NCI-H510A (cell line): Measurements from ENCODE around the gene LRCH1.

ENCODE experiments used
- DNase-seq: peaks from one replicate; lab custom pipeline; 2025; lab: John Stamatoyannopoulos, UW

Gene LRCH1

DNA sequence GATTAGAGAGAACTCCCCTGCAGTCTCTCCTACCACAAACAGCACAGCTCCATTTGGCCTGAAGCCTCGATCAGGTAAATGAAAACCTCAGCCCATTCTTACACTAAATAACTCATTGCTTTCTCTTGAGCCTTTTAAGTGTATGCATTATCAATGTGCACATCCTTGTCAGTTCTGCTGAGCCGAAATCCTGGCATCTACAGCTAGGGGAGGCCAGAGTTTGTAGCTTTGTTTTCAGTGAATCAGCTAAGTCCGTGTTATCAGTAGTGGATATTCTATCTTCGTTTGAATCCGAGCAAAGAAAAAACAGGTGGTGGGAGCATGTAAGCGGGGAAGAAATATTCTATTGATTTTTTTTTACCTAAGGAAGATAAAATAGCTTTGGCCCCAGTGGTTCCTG lies 159.6 kb downstream of the LRCH1 start:
- no peak for DNase-seq

DNA sequence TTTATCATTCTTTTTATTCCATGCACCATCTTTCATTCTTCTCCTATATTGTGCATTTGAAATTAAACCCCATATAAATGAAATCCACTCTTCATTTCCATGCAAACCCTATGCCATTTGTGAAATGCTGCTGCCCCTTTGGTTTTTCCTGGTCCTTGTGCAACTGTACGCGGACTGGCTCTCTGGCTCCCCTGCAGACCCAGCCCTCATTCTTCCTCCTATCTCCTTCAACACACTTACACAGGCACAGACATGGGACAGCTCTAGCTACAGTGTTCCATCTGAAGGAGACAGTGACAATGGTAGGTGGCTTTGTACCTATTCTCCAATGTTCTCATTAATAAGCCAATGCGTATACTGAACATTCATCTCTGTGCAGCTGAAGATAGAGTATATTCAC lies 162.4 kb downstream of the LRCH1 start:
- no peak for DNase-seq

DNA sequence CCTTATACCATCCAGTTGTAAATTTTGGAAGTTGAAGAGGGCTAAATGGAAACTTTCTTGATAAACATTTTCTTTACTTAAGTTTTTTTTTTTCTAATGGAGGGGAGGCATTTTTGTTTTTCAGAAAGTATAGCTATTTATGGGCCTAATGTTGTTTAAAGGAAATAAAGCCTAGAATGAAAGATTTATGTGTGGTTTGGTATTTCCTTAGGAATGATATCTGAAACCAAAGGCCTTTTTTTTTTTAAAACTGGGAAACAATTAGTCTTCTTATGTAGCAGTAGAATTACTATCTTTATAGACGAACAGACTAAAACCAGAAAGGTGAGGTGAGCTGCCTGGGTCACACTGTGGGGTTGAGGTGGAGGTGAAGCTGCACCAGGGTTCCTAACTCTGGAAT lies 163.9 kb downstream of the LRCH1 start:
- DNase-seq, result no peak

DNA sequence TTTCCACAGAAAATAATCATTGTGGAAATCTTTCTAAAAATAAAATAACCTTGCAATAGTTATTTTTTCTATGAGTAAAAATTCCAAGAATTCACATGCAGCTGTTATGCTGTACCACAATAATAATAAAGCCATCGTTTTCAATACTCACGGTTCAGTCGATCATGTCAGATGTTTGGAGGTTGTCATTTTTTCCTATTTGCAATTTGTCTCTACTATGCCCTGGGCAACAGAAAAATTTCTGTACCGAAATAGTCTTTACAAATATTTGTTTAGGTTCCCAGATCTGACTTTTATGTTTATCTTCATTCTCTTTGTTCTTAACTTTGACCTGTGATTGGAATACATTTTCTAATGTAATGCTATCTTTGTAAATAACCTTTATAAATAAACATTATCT lies 164.3 kb downstream of the LRCH1 start:
- no peak for DNase-seq

DNA sequence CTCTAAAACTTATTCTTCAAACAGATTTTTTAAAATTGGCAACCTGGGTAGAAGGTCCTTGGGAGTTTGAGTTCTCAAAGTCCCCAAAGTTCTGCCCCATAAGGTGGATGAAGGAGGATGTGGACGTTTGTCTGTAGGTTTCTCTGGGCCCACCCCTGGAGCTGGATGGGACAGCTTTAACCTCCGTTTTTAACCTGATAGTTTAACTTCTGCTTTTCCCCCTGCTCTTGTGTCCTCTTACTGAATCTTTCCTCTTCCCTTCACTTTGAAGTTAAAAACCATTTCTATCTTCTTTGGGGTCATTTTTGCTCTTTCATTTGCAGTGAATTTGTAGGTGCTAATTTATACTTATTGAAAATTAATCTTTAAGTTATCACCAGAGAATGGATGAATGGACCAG lies 164.9 kb downstream of the LRCH1 start:
- DNase-seq, result no peak

DNA sequence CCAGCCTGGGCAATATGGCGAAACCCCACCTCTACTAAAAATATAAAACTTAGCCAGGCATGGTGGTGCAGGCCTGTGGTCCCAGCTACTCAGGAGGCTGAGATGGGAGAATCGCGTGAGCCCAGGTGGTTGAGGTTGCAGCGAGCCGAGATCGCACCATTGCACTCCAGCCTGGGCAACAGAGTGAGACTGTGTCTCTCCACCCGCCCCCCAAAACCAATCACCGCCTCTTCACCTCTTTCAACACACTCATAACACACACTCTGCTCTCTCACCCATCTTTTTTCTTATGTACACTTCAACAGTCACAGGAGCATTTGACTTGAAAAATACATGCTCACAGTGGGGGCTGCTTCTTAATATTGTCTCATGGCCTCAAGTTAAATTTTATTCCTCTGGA lies 167.2 kb downstream of the LRCH1 start:
- no peak for DNase-seq

DNA sequence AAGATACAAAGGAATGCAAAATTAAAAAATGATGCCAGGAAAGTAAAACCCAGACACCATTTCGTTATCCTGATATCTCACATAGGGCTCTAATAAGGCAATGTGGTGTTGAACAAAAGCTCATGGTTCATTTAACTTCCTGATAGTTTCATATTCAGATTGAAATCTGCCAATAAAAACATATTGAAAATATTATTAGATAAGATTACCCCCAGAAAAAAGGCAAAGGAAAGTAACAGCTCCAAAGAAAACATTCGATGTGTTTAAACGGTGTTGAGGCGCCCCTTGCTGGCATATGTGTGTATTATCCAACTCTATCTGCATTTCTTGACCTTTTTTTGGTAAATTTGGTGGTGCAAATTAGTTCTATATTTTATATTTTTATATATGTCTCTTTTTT lies 168.1 kb downstream of the LRCH1 start:
- no peak for DNase-seq

DNA sequence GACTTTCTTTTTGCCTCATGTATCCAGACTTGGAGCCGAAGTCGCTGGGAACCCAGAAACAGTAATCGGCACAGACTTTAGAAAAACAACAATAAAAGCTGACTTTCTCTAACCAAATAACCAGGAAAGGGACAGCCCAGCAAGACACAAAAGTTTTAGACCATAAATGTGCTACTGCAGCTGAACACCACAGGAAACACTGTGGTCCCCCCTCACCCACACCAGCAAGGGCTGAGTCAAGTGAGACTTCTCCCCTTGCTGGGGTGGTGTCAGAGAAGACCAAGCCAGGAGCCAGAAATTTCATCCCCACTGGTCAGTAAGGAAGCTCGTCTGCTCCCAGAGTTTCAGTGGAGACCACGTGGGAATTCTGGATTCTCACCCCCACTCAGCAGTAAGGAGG lies 173.4 kb downstream of the LRCH1 start:
- no peak for DNase-seq

DNA sequence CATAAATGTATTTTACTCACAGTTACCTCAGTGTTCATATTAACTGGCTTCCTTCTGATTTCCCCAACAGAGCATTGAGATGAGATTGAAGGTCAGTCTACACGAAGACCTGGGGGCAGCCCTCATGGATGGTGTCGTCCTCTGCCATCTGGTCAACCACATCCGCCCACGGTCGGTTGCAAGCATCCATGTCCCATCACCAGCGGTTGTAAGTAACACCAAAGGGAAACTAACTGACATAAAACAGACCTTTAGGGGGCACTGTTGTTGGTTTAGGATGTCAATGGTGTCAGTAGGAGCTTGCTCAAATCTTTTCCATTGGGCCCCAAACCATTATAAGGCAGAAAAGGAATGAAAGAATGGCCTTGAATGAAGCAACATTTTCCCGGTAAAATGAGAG lies 175.8 kb downstream of the LRCH1 start:
- no peak for DNase-seq

DNA sequence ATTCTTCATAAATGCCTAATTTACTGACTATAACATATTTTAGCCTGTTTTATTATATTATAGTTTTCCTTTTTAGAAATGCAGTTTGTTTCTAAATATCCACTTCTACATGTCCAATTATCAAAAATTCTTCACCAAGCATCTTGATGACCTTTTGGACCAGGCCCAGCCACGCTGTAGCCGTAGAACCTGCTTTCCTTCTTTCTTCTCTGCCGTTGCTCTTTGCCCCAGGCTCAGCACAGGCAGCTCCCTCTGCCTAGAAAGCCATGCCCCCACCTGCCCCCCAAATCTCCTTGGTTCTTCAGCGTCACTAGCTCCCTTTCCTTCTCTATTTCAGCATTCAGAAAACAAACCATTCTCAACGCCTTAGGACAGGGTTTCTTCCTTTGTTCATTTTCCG lies 178.6 kb downstream of the LRCH1 start:
- no peak for DNase-seq

DNA sequence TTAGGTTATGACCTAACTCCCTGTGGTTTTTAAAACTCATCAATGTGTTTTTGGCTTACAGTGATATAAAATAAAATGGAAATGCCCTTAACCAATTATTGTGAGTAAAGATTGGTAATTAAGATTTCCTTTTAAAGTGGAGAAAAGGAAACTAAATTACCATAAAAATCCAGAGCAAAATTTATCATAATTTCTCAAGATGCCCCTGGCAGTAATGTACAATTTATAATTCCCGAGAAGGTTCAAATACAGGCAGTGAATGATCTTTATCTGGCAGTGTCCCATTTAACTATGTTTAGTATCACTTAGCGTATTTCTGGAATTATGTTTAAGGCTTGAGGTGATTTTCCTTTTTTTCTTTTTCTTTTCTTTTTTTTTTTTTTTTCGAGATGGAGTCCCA lies 182.5 kb downstream of the LRCH1 start:
- no peak for DNase-seq

DNA sequence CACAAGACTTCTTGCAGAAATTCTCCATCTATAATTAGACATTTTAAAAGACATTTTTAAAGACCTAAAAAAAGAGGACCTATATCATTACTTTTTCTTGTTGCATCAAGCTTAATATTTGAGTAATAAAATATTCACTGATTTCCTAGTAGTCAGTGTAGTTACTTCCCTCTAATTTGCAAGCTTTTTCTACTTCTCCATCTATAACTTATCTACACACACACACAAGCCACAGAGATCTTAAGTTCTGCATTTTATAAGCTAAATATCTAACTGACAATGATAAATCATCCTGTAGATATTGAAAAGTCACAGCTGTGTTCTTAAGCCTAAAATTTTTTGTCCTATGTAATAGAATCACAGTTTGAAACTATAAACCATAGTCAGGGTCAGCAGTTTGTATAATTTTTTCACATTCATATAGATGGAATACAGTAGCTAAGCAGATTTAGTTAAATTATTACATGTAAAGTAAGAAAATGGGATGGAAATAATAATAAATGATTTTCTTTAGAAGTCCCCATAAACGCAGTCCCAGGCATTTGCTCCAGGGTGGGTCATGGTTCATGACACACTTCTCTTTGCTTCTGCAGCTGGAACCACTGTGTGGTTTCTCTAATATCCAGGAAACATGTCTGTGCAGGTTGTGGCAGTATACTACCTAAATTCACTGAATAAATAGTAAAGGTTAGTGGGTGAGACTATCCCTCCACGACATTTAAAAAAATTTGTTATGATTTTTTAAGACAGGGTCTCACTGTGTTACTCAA lies 183.8 kb downstream of the LRCH1 start:
- no peak for DNase-seq

DNA sequence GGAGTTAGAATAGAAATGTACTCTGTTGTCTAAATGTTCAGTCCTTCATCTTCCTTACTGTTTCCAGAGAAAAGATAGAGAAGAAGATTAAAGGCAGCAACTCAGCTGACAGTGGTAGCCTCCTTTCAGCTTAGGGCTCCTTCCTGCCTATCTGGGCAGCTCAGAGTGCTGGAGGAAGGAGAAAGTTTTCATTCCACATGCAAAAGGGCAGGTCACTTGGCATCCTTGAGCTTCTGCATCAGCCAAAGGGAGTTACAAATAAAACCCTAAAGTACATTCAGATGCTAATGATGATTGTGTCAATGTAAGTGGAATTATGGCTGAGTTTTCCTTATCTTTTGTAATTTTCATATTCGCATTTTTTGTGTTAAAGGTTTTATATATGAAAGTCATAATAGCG lies 185.1 kb downstream of the LRCH1 start:
- no peak for DNase-seq

DNA sequence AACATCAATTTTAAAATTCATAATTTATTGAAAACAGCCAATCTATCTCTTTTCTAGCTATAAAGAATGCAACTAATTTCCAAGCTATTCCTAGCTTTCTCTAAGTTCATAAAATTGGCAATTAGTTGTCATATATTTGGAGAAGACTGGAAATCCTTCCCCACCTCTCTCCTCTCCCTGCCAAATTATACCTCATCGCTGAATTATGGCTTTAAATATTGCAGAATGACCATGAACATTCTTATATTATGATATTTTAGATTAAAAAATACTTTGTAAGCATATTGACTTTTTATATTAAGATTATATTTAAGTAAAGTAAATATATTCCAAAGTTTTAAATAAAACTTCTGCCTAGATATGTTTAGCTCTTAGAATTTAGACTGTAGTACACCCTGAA lies 185.8 kb downstream of the LRCH1 start:
- no peak for DNase-seq

DNA sequence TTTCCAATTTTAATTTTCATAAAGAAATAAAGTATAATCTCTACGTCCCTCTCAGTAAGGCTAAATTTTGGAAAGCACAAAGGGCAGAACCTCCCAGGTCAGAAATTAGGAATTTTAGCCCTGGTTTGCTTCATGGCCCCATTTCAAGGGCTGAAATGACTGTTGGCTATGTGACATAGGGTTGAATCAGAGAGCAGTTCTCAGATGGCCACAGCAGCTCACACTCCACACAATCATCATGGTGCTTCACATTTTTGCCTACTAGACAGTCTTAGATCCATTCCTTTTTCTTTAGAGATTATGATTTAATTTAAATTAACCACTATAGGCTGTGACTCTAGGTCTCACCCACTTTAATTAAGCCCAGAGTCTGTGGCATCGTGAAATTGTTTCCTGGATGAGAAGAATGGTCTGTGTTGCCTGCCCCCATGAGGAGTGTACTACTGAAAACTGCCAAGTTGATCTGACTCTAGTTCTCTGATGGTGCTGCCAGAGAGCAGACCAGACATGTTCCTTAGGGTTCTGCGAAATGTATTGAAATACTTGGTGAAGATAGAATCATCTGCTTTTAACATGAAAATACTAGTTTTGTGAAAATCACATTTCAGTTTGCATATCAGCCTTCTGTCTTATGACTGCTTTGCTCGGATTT lies 186.6 kb downstream of the LRCH1 start:
- no peak for DNase-seq

DNA sequence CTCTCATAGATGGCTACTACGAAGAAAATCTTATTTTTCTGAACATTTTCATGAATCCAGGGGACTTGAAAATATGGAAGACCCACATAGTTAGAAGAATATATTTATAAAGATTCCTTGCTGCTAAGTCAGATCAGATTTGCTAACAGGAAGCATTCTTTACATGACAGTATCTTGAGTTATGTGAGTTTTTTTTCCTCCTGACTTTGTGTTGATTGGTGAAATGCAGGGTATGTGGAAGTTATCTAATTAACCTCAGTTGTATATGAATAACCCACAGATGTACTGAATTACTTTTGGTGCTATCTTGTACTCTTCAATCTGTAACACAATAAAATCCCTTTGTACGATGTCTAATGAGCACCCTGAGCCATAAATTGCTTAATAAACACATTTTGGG lies 190.2 kb downstream of the LRCH1 start:
- DNase-seq, result no peak

DNA sequence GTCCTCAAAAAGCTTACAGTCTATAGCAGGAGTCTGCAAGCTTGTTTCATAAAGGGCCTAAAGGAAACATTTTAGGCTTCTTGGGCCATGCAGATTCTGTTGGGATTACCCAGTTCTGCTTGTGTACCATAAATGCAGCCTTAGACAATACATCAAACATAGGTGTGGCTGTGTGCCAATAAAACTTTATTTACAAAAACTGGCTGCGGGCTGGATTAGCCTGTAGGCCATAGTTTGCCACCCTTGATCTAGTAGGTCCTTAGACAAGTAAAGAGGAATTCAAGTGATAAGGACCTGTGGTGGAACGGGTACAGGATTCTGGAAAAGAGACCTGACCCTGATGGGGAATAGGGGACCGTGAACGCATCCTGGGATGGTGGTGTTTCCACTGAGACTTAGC lies 192.1 kb downstream of the LRCH1 start:
- no peak for DNase-seq

DNA sequence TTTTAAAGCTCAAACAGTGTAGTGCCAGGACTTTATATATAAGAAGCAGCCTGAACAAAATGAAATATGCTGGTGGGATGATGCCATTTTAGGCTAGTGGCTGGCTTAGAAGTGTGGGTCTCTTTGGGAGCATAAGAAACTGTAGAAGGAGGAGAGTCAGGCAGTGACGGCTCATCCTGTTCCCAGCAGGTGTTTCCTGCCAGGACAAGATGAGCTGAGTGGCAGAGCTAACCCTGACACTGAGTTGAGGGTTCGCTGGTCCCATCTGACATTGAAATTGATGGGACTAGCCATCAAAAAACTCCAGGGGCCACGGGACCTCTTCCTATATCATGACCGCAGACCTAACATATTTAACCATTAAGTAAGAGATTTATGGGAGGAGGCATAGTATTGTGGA lies 192.7 kb downstream of the LRCH1 start:
- DNase-seq, result no peak

DNA sequence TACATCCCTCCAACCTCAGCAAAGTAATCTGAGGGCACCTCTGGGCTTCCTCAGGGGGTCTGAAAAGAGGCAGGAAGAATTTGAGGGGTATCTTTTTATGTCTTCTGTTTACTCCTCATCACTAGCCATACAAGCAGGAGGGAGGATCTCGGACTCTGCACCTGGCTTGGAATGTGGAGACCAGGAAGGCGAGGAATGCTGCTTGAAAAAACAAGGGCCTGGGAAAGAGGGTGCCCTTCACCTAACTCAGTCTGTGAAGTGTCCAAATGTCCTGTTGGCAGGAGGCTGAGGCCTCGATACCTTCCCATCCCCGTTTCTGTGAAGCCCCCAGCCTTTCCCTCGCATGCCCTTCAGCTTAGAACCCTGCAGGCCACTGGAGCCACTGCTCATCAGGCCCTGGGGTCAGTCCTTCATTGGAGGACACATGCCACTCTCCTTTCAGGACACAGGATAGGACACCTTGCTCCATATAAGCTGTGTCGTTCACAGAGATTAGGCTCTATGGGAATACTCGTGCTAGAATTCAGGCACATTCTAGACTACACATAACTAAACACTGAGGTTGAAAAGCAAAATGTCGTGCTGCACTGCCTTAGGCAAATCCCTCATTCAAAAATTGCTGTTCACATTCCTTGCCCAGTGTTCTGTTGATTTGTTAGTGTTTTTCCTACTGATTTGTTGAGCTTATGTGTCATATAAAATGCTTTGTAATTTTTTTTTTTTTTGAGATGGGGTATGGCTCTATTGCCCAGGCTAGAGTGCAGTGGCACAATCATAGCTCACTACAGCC lies 194.3 kb downstream of the LRCH1 start:
- no peak for DNase-seq

DNA sequence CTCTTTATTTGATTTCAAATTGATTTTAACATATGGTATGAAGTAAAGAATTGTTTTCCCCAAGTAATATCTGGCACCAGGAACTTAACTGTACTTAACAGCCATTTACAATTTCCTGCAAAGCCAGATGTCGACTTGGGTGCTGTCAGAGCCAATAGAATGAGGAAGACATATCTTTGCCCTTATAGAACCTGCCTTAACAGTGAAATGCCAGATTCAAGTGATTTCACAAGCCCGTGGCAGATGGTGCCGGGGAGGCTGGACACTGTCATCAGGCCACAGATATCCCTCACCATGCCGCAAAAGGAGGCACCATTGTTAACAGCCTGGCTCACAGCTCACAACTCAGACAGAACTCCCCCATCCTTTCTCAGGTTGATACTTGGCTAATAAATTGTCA lies 195.3 kb downstream of the LRCH1 start:
- no peak for DNase-seq

DNA sequence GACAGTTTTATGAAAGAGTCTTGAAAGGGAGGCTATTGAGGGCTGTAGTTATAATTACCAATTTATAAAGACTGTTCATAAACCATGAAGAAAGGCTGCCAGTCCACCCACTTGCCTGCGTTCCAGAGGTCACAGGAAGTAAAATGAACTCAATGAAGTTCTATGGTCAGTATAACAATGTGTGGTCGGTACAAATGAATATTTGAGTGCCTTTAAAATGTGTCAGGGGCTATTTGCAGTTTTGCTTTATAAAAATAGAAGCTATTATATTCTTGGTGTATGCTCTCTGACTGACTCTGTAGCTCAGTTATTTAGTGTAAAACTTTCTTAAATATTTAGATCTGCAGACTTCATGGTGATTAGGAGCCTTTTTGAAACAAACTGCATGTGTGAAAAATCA lies 197.0 kb downstream of the LRCH1 start:
- no peak for DNase-seq

DNA sequence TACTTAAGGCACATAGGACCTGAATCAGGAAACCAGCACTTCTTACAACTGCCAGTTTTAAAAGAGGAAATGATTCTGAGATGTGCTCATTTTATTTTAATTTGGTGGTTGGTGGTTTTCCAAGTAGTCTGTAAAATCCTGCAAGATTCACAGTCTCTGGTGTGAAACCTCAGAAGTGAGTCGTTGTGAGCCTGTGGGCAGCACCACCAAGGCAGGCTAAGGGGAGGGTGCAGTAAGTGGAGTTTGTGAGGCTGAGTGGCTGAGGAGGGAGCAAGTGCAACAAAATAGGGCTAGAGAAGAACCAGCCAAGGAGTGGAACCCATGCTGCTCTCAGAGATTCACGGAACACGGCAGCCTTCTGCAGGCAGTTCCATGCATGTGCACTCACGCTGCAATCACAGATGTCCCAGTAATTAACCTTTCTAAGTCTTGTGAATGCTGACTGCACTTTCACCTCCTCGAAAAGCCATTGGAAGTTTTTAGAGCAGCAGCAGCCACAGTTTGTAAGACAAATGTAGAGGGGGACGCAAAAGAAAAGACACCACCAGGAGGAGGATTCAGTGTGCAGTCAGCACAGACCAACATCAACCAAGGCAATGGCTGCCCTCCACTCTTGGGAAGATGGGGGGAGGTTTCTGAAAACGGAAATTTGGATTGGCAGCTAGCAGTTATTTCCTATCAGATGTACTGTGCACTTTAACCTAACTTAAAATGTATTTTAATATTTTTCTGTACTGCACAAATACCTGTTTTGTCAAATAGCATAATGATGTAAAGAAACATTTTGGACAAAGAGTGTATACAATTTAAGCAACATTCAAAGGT lies 199.1 kb downstream of the LRCH1 start:
- no peak for DNase-seq
